Body of pancreas (tissue), 4 donors: ENCODE results near the gene PKNOX1. TPM values are rescaled to one million over a fixed set of nuclear protein-coding genes. Genes with fewer than 3 reads are reported as not detected.
"Not testable (repeated sequence)": the region's sequence is repeated elsewhere in the genome, so short reads cannot be mapped to it uniquely, and the experiment has no call there.

Experiments used
- ATAC-seq: fragments of 150-250 bp; one replicate; pipeline ENCODE4 v1.9.1; 2016
- DNase-seq, 4 donors: peaks; one replicate each; pipeline ENCODE4 v3.0.0-alpha.2; 2019
- H3K27ac ChIP-seq, 4 donors: fragments of 200-600 bp; sonication (generic); 1 replicate in 3 of 4; 2 replicates in 1 of 4; pipeline versions ENCODE4 v1.5.1 to v1.6.1; 2016 to 2019; ENCODE audit warnings: mild to moderate bottlenecking in 1 of 4, mixed read lengths in 1 of 4, moderate library complexity in 1 of 4
- H3K27me3 ChIP-seq, 2 donors: fragments of 200-600 bp; sonication (generic); one replicate each; pipeline ENCODE4 v1.6.0; 2016; ENCODE audit warnings: mild to moderate bottlenecking in 1 of 2
- H3K36me3 ChIP-seq, 2 donors: fragments of 200-600 bp; sonication (generic); replicated peaks in 1 of 2; 2 replicates each; pipeline ENCODE4 v1.5.1; 2016; ENCODE audit warnings: low read depth in 2 of 2; ENCODE audit not compliant: insufficient read depth in 1 of 2
- H3K4me1 ChIP-seq: fragments of 200-600 bp; sonication (generic); one replicate; pipeline ENCODE4 v1.6.0; 2016
- H3K4me3 ChIP-seq, 2 donors: fragments of 200-600 bp; sonication (generic); 1 replicate in 1 of 2; 2 replicates in 1 of 2; pipeline ENCODE4 v1.5.1; 2016 to 2019
- H3K9me3 ChIP-seq, 3 donors: fragments of 200-600 bp; sonication (generic); 1 replicate in 2 of 3; 2 replicates in 1 of 3; pipeline ENCODE4 v1.5.1; 2016
- POLR2A ChIP-seq, 3 donors: fragments of 450-650 bp; IDR thresholded peaks; one replicate each; pipeline ENCODE4 v1.6.1; 2016; ENCODE audit warnings: antibody characterized with exemption in 3 of 3, mild to moderate bottlenecking in 2 of 3
- WGBS, 2 donors: methylation state at CpG; one replicate each; pipeline ENCODE4 v1.1.5; 2017; 5-methylcytosine and 5-hydroxymethylcytosine counted together
- intact Hi-C: fragments of 100-400 bp; cut with DNase I; formaldehyde crosslinking; loops from one replicate; pipeline ENCODE4 v1.15.1; 2023
- total RNA-seq, 2 donors: library from RNA; depleted of rRNA; stranded (reverse); fragments of >200 nt; gene quantifications; one replicate each; pipeline ENCODE4 v1.1.0, GENCODE V29; 2016
- TF ChIP-seq, protein P1 (sequence below), 7 experiments: fragments of 450-650 bp in 4 of 7; fragments of 200-600 bp in 3 of 7; sonication (generic) in 3 of 7; IDR thresholded peaks; one replicate each; pipeline ENCODE4 v1.5.1; 2016 to 2019; ENCODE audit warnings: antibody characterized with exemption in 7 of 7

Gene PKNOX1
- total RNA-seq, 2 donors from 2014 or later, result 11.2 to 27.4 TPM

DNA sequence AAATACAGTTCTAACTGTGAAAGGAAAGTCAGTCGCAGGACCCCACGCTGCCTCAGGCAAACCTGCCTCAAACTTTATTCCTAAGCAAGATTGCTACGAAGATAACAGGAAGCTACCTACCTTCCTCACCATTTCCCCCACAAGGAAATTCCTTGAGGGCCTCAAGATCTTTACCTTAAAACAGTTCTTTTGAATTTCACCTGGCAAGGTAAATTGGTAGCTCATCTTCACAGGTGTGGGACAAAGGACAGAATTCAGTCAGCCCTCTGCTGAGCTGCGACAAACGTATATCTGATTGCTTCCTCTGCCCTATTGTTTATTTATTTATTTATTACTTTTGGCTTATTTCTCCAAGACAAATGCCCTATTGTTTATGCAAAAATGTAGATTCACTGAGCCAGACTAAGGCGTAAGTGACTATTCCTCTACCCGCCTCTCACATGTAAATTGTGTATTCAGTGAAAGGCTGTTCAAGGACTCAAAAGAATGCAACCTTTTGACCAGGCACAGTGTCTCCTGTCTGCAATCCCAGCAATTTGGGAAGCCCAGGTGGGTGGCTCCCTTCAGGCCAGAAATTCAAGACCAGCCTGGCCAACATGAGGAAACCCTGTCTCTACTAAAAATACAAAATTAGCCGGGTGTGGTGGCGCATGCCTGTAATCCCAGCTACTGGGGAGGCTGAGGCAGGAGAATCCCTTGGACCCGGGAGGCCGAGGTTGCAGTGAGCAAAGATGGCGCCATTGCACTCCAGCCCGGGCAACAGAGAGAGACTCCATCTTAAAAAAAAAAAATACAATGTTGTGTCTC, 17.3 kb upstream of the PKNOX1 start:
- Histone ChIP-seq H3K27me3 (no peaks in the 10 kb centered on the region), H3K4me3 (no peak overlapping the region), H3K27ac (peak overlapping the region in 3 of 4 donors; percentile 89 to 92 (median 91)), H3K9me3 (no peaks in the 10 kb centered on the region), H3K36me3 (no peaks in the 10 kb centered on the region), H3K4me1 (peaks cover 13% of the 10 kb centered on the region)
- peak in 1 of 3 donors; percentile 13 for TF ChIP-seq POLR2A (IDR thresholded peaks at IDR 0.05)
- TF ChIP-seq, protein P1, sequence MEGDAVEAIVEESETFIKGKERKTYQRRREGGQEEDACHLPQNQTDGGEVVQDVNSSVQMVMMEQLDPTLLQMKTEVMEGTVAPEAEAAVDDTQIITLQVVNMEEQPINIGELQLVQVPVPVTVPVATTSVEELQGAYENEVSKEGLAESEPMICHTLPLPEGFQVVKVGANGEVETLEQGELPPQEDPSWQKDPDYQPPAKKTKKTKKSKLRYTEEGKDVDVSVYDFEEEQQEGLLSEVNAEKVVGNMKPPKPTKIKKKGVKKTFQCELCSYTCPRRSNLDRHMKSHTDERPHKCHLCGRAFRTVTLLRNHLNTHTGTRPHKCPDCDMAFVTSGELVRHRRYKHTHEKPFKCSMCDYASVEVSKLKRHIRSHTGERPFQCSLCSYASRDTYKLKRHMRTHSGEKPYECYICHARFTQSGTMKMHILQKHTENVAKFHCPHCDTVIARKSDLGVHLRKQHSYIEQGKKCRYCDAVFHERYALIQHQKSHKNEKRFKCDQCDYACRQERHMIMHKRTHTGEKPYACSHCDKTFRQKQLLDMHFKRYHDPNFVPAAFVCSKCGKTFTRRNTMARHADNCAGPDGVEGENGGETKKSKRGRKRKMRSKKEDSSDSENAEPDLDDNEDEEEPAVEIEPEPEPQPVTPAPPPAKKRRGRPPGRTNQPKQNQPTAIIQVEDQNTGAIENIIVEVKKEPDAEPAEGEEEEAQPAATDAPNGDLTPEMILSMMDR (IDR thresholded peaks at IDR 0.05), result no peak
- WGBS, 2 donors, result 77 to 79% methylated on average over 13 of the region's 13 CpGs
- DNase-seq, result no peak
- intact Hi-C loops, result no loop called here
- ATAC-seq, result peak; percentile 43

DNA sequence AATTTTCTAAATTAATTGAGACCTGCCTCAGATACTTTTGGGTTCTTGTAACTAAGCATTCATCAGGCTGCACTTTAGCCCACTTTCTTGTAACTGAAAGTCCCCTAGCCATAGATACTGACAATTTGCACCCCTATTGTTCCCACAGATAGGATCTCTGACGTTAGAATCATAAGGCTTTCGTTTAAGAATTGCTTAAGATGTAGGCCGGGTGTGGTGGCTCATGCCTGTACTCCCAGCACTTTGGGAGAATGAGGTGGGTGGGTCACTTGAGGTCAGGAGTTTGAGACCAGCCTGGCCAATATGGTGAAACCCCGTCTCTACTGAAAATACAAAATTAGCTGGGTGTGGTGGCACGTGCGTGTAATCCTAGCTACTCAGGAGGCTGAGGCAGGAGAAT, 16.2 kb upstream of the PKNOX1 start:
- H3K9me3 ChIP-seq, H3K27me3 ChIP-seq, H3K4me3 ChIP-seq, ATAC-seq, H3K27ac ChIP-seq, intact Hi-C loops, H3K36me3 ChIP-seq, DNase-seq: not testable (repeated sequence)
- 85 to 90% methylated on average over 6 of the region's 6 CpGs for WGBS, 2 donors
- H3K4me1 ChIP-seq, result peaks cover 13% of the 10 kb centered on the region

DNA sequence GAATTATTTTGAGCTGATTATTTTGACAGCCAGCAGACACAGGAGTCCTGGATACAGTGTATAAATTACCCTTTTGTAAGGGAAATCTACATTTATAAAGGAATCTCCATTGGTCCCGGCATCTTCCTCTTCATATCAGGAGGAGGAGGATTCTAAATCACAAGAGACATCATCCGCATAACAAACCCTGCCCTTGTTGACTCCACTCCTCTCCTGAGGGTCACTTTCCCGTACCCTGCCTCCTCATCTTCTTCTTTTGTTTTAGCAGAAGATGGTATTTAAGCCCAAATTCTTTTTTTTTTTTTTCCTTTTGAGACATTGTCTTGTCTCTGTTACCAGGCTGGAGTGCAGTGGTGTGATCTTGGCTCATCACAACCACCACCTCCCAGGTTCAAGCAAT, 14.6 kb upstream of the PKNOX1 start:
- no peak for ATAC-seq
- DNase-seq, result no peak
- no peak overlapping the region for H3K4me3 ChIP-seq
- intact Hi-C loops, result no loop called here
- H3K27ac ChIP-seq, result no peak overlapping the region
- WGBS, 2 donors, result 93% methylated on average over 3 of the region's 3 CpGs
- H3K4me1 ChIP-seq, result peaks cover 13% of the 10 kb centered on the region
- no peaks in the 10 kb centered on the region for H3K36me3 ChIP-seq
- H3K9me3 ChIP-seq, result no peaks in the 10 kb centered on the region
- no peaks in the 10 kb centered on the region for H3K27me3 ChIP-seq
- TF ChIP-seq, protein P1 (IDR thresholded peaks at IDR 0.05), result no peak
- no peak for TF ChIP-seq POLR2A (IDR thresholded peaks at IDR 0.05)

DNA sequence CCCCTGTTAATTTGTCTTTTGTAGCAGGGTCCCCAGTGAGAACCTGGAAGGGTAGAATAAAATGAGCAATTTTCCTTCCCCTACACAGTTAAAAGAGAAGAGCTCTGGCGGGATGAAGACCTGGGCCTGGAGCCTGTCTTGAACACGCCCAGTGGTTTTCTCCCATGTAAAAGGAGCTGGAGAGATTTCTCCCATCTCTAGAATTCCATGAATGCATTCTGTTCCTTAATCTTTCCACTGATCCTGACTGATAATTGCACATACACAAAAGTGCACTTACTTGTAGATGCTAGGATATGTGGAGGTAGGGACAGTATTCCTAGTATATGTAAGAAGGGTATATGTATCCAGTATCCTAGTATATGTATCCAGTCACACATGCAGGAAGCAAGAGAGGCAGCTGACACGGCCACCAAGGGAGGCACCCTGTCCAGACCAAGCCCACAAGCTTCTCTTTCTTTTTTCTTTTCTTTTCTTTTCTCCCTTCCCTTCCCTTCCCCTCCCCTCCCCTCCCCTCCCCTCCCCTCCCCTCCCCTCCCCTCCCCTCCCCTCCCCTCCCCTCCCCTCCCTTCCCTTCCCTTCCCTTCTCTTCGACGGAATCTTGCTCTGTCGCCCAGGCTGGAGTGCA, 11.9 kb upstream of the PKNOX1 start:
- no peaks in the 10 kb centered on the region for H3K36me3 ChIP-seq
- no peak overlapping the region for H3K27ac ChIP-seq
- 80 to 82% methylated on average over 5 to 6 of the region's 6 CpGs for WGBS, 2 donors
- H3K27me3 ChIP-seq, result no peaks in the 10 kb centered on the region
- intact Hi-C loops, result no loop called here
- H3K9me3 ChIP-seq, result no peaks in the 10 kb centered on the region
- no peak for ATAC-seq
- peaks cover 2% of the 10 kb centered on the region for H3K4me1 ChIP-seq
- H3K4me3 ChIP-seq, result no peak overlapping the region
- DNase-seq, result no peak
- no peak for TF ChIP-seq POLR2A (IDR thresholded peaks at IDR 0.05)
- TF ChIP-seq, protein P1 (IDR thresholded peaks at IDR 0.05), result no peak

DNA sequence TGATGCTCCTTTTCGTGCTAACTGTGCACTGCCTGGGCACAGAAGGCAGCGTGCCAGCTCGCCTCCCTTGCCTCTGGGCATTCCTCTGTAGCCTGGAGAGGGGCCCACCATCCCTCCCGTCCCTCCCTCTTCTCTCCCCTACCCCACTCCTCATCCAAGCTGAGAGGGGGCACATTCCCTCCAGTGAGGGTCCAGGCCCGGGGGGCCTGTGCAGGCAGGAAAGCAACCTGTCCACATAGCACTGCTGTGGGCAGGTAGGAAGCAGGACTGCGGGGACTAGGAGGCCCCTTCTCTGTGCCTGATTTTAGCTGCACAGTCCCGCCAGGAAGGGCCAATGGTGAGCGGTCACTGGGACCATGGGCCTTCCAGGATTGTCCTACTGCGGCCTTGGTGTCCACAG, 10.3 kb upstream of the PKNOX1 start:
- Histone ChIP-seq H3K4me3 (no peak overlapping the region), H3K27me3 (no peaks in the 10 kb centered on the region), H3K9me3 (no peaks in the 10 kb centered on the region), H3K4me1 (no peaks in the 10 kb centered on the region), H3K27ac (no peak overlapping the region), H3K36me3 (no peaks in the 10 kb centered on the region)
- WGBS, 2 donors, result 81 to 85% methylated on average over 7 to 9 of the region's 9 CpGs
- no peak for ATAC-seq
- no peak for DNase-seq
- TF ChIP-seq, protein P1 (IDR thresholded peaks at IDR 0.05), result no peak
- TF ChIP-seq POLR2A (IDR thresholded peaks at IDR 0.05), result no peak
- intact Hi-C loops, result no loop called here
